GM12891 (cell line): ENCODE data around the gene CCDC80.

Source experiments
- DNase-seq: peaks from one replicate; pipeline ENCODE4 v3.0.0; 2011; ENCODE audit warnings: low spot score; ENCODE audit not compliant: insufficient read length
- FAIRE-seq: peaks from 2 replicates; lab custom pipeline; 2011; peaks lifted over from hg19 to GRCh38; lab: Jason Lieb, UNC
- PAX5 ChIP-seq: IDR thresholded peaks from 2 replicates; pipeline ENCODE4 v1.6.1; 2011; ENCODE audit warnings: low read length, moderate library complexity, mild to moderate bottlenecking; ENCODE audit not compliant: insufficient read depth, severe bottlenecking
- POLR2A ChIP-seq: IDR thresholded peaks from 2 replicates; pipeline ENCODE4 v1.6.1; 2011; ENCODE audit warnings: low read depth, low read length, control low read depth
- POLR2AphosphoS5 ChIP-seq: IDR thresholded peaks from 2 replicates; pipeline ENCODE4 v1.6.1; 2011; ENCODE audit warnings: low read depth, low read length, control low read depth
- POU2F2 ChIP-seq: IDR thresholded peaks from 2 replicates; pipeline ENCODE4 v1.6.1; 2011; ENCODE audit warnings: low read depth, mild to moderate bottlenecking, control low read depth, low read length, moderate library complexity
- SPI1 ChIP-seq: IDR thresholded peaks from 2 replicates; pipeline ENCODE4 v1.6.1; 2011; ENCODE audit warnings: low read depth, low read length, control low read depth
- TAF1 ChIP-seq: IDR thresholded peaks from 2 replicates; pipeline ENCODE4 v1.6.1; 2011; ENCODE audit warnings: low read depth, low read length, control low read depth

The CCDC80 gene

GRCh38 chr3:112593258-112593657 is 47.7 kb downstream of the CCDC80 start:
- TF ChIP-seq PAX5: no peak
- TF ChIP-seq SPI1: no peak
- no peak for TF ChIP-seq POU2F2
- no peak for TF ChIP-seq TAF1
- no peak for TF ChIP-seq POLR2A
- TF ChIP-seq POLR2AphosphoS5: no peak
- no peak for DNase-seq
- FAIRE-seq: no peak

GRCh38 chr3:112587336-112587735 is 53.6 kb downstream of the CCDC80 start:
- FAIRE-seq (no peak), DNase-seq (no peak)
- TF ChIP-seq TAF1 (no peak), POLR2A (no peak), POU2F2 (no peak), POLR2AphosphoS5 (no peak), SPI1 (no peak), PAX5 (no peak)

- no peak for TF ChIP-seq POLR2A
- TF ChIP-seq TAF1: no peak
- TF ChIP-seq PAX5: no peak
- no peak for TF ChIP-seq POLR2AphosphoS5
- no peak for TF ChIP-seq POU2F2
- TF ChIP-seq SPI1: no peak
- FAIRE-seq (peak; percentile 54), DNase-seq (no peak)
These were observed 55.2 kb downstream of the CCDC80 start for GRCh38 chr3:112585782-112586181.

GRCh38 chr3:112583105-112583504 is 57.8 kb downstream of the CCDC80 start:
- DNase-seq: no peak
- FAIRE-seq: no peak
- TF ChIP-seq SPI1: no peak
- no peak for TF ChIP-seq POU2F2
- no peak for TF ChIP-seq PAX5

DNA sequence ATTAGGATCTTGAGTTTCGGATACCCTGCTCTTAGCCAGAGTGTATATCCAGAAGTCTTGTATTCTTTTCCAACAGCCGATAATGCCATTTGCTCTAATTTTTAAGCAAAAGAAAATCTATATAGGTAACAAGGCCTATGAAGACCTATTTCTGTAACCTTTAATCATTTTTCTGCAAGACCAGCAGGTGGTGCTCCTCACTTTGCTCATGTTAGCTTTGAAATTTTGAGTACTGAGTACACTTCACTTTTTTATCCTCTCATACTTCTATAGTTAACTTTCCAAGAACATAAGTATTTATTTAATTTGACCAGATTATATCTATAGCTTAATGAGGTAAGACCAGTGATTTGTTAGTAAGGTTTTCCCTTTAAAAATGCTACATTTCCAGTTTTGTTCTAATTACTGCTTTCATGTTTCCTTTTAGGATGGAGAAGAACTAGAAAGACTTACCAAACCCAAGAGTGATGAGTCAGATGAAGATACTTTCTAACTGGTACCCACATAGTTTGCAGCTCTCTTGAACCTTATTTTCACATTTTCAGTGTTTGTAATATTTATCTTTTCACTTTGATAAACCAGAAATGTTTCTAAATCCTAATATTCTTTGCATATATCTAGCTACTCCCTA is 58.6 kb downstream of the CCDC80 start:
- TF ChIP-seq POU2F2 (no peak), TAF1 (no peak), POLR2AphosphoS5 (no peak), PAX5 (no peak), SPI1 (no peak), POLR2A (no peak)
- DNase-seq (no peak), FAIRE-seq (peak; percentile 60)

DNA sequence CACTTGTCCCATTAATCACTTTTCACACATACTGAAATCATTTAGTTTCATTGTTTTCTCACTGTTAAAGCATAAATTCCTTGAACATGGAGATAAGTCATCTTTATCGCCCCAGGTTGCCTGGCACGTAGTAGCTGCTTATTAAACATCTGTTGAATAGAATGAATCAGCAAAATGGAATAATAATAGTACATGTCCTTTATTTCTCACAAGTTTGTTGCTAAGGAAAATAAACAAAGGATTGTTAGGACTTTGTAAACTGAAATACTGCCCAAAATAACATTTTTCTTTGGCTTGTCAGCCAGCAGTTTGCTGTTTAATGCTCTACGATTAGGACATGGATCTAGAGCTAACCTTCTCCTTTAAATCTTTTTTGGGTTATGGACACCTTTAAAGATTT is 61.2 kb downstream of the CCDC80 start:
- no peak for FAIRE-seq
- TF ChIP-seq POLR2A (no peak), POU2F2 (no peak), TAF1 (no peak), PAX5 (no peak), SPI1 (no peak), POLR2AphosphoS5 (no peak)
- DNase-seq: no peak

DNA sequence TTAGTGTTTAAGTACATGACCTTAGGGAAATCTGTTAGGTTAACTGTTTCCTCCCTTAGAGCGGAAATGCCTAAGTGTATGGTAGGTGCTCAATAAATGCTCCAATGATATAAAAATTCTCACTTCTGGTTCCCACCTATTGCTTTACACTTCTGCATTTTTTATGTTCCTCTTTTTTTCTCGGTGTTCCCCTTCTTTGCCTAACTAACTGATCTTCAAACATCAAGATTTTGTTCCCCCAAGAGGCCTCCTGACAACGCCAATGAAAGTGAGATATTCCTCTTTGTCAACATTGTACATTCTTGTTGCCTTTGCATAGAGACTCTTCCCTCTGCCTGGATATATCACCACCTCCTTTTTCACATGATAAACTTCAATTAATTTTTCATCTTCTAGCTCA is 61.7 kb downstream of the CCDC80 start:
- no peak for FAIRE-seq
- no peak for DNase-seq
- 0 out of 2 replicates have a peak, but pooled peaks have one; percentile 29 for TF ChIP-seq SPI1
- no peak for TF ChIP-seq POLR2A

- no peak for TF ChIP-seq POU2F2
- no peak for TF ChIP-seq POLR2A
- no peak for TF ChIP-seq TAF1
- DNase-seq (no peak), FAIRE-seq (no peak)
These were observed 68.2 kb downstream of the CCDC80 start for GRCh38 chr3:112572701-112573100.

DNA sequence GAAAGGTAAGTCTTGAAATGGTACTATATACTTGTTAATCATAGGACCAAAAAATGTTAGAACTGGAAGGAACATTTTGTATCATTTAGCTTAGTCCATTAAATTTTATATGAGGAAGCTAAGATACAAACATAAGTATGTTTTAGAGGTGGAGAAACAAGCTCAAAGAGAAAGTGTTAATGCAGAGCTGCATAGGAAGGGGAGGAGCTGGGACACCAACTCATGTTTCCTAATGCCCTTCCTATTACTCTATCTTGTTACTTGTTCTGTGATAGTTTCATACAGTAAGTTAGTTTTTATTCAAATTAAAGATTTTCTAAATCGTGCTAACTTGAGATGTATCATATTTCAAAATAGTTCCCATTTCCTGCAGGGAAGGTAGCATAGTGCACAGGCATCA is 71.7 kb downstream of the CCDC80 start:
- FAIRE-seq (no peak), DNase-seq (no peak)
- TF ChIP-seq POU2F2: no peak
- no peak for TF ChIP-seq SPI1
- no peak for TF ChIP-seq TAF1
- no peak for TF ChIP-seq POLR2A
- no peak for TF ChIP-seq POLR2AphosphoS5
- no peak for TF ChIP-seq PAX5

GRCh38 chr3:112568642-112569041 is 72.3 kb downstream of the CCDC80 start:
- TF ChIP-seq TAF1 (no peak), POU2F2 (no peak), PAX5 (no peak), POLR2A (no peak), POLR2AphosphoS5 (no peak), SPI1 (no peak)
- DNase-seq (no peak), FAIRE-seq (peak; percentile 20)
